Measurements from ENCODE around the gene CD86.

- TF ChIP-seq, protein P1, sequence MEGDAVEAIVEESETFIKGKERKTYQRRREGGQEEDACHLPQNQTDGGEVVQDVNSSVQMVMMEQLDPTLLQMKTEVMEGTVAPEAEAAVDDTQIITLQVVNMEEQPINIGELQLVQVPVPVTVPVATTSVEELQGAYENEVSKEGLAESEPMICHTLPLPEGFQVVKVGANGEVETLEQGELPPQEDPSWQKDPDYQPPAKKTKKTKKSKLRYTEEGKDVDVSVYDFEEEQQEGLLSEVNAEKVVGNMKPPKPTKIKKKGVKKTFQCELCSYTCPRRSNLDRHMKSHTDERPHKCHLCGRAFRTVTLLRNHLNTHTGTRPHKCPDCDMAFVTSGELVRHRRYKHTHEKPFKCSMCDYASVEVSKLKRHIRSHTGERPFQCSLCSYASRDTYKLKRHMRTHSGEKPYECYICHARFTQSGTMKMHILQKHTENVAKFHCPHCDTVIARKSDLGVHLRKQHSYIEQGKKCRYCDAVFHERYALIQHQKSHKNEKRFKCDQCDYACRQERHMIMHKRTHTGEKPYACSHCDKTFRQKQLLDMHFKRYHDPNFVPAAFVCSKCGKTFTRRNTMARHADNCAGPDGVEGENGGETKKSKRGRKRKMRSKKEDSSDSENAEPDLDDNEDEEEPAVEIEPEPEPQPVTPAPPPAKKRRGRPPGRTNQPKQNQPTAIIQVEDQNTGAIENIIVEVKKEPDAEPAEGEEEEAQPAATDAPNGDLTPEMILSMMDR (IDR thresholded peaks at IDR 0.05 in 4 of 5, conservative IDR thresholded peaks at IDR 0.05 in 1 of 5), result no peak
- no peak for TF ChIP-seq POLR2A (IDR thresholded peaks at IDR 0.05)
Measured at GRCh38 chr3:122107171-122107570, 52.0 kb downstream of the CD86 start.

Measured in gastrocnemius medialis (tissue), 4 donors.